Esophagus squamous epithelium (tissue), 5 donors: Measurements from ENCODE around the gene KLHL6. TPM values are rescaled to one million over a fixed set of nuclear protein-coding genes. Genes with fewer than 3 reads are reported as not detected.
"Not testable (repeated sequence)": the region's sequence is repeated elsewhere in the genome, so short reads cannot be mapped to it uniquely, and the experiment has no call there.

Source experiments
- DNase-seq: peaks from one replicate; lab custom pipeline; 2025; lab: John Stamatoyannopoulos, UW
- H3K27ac ChIP-seq, 4 donors: fragments of 200-600 bp; sonication (generic); one replicate each; pipeline ENCODE4 v1.5.1; 2016 to 2019; ENCODE audit warnings: mild to moderate bottlenecking in 1 of 4
- H3K27me3 ChIP-seq, 4 donors: fragments of 200-600 bp; sonication (generic); 1 replicate in 3 of 4; 2 replicates in 1 of 4; pipeline versions ENCODE4 v1.5.1 to v1.6.0; 2017 to 2021; ENCODE audit warnings: antibody characterized with exemption in 1 of 4
- H3K36me3 ChIP-seq, 3 donors: fragments of 200-600 bp; sonication (generic); one replicate each; pipeline ENCODE4 v1.5.1; 2016 to 2019
- H3K4me1 ChIP-seq, 3 donors: fragments of 200-600 bp; sonication (generic); one replicate each; pipeline ENCODE4 v1.5.1; 2017 to 2019
- H3K4me3 ChIP-seq, 4 donors: fragments of 200-600 bp; sonication (generic); 1 replicate in 3 of 4; 2 replicates in 1 of 4; pipeline ENCODE4 v1.5.1; 2016 to 2019; ENCODE audit warnings: mild to moderate bottlenecking in 2 of 4, moderate library complexity in 1 of 4
- H3K9me3 ChIP-seq, 3 donors: fragments of 200-600 bp; sonication (generic); one replicate each; pipeline ENCODE4 v1.5.1; 2016 to 2019
- POLR2A ChIP-seq, 4 donors: fragments of 450-650 bp; IDR thresholded peaks; one replicate each; pipeline ENCODE4 v1.6.1; 2017; ENCODE audit warnings: antibody characterized with exemption in 4 of 4, mild to moderate bottlenecking in 4 of 4, moderate library complexity in 3 of 4
- WGBS, 2 donors: methylation state at CpG; one replicate each; pipeline ENCODE4 v1.1.5; 2018; 5-methylcytosine and 5-hydroxymethylcytosine counted together
- intact Hi-C: fragments of 100-400 bp; cut with DNase I; formaldehyde crosslinking; loops from one replicate; pipeline ENCODE4 v1.15.0; 2022
- total RNA-seq, 4 donors: library from RNA; depleted of rRNA; stranded (reverse); fragments of >200 nt; gene quantifications; one replicate each; pipeline ENCODE4 v1.1.0, GENCODE V29; 2016
- TF ChIP-seq, protein P1 (sequence below), 6 experiments: fragments of 450-650 bp in 4 of 6; fragments of 200-600 bp in 2 of 6; sonication (generic) in 2 of 6; IDR thresholded peaks; one replicate each; pipeline ENCODE4 v1.5.1; 2016 to 2019; ENCODE audit warnings: antibody characterized with exemption in 6 of 6, mild to moderate bottlenecking in 4 of 6, moderate library complexity in 4 of 6
- donor health status: DM: yes; HTN: yes; CAD: no.

KLHL6 gene
- total RNA-seq, 4 donors from 2014 or later: 0.66 to 2.7 (median 1.8) TPM; not detected in 1

DNA sequence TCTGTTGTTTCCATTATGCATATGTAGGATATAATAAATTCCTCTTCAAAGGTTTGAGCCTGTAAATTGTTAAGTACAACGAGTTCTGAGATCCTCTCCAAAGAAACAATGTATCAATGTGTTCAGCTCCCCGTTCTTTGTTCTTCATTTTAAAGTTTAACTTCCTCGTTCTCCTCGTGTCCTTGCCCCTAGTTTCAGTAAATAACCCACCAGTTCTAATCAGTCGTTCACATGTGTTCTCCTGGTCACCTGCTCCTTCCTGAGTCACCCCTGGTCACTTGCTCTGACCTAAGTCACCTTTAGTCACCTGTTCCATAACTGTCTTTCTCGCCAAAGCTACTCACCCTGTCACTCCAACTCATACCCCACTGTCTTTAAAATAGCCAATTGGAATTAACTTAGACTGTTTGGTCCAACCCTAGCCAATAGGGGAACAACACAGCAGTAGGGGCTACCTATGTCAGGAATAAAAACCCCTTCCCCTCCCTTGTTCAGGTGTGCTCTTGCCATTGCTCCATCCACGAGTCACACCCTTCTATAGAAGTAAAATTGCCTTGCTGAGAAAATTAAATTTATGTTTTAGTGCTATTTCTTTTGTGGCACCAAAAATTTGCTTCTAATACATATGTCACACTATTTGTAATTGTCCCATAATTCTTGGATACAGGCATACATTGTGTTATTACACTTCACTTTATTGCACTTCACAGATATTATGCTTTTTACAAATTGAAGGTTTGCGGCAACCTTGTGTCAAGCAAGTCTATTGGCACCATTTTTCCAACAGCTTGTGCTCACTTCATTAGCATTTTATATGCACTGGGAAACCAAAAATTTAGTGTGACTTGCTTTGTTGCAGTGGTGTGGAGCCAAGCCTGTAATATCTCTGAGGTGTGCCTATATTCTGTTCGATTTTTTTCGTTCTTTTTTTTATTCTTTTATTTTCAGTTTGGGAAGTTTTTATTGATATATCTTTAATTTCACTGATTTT is 111.8 kb downstream of the KLHL6 start:
- intact Hi-C loops: no loop called here
- H3K27ac ChIP-seq: no peak overlapping the region
- no peak for DNase-seq
- no peaks in the 10 kb centered on the region for H3K27me3 ChIP-seq
- TF ChIP-seq POLR2A (IDR thresholded peaks at IDR 0.05): no peak
- TF ChIP-seq, protein P1, sequence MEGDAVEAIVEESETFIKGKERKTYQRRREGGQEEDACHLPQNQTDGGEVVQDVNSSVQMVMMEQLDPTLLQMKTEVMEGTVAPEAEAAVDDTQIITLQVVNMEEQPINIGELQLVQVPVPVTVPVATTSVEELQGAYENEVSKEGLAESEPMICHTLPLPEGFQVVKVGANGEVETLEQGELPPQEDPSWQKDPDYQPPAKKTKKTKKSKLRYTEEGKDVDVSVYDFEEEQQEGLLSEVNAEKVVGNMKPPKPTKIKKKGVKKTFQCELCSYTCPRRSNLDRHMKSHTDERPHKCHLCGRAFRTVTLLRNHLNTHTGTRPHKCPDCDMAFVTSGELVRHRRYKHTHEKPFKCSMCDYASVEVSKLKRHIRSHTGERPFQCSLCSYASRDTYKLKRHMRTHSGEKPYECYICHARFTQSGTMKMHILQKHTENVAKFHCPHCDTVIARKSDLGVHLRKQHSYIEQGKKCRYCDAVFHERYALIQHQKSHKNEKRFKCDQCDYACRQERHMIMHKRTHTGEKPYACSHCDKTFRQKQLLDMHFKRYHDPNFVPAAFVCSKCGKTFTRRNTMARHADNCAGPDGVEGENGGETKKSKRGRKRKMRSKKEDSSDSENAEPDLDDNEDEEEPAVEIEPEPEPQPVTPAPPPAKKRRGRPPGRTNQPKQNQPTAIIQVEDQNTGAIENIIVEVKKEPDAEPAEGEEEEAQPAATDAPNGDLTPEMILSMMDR (IDR thresholded peaks at IDR 0.05): no peak
- peaks cover 0 to 17% (median 3%) of the 10 kb centered on the region in 3 donors for H3K4me1 ChIP-seq
- H3K9me3 ChIP-seq: peaks cover 0 to 18% (median 10%) of the 10 kb centered on the region in 3 donors
- H3K4me3 ChIP-seq: no peak overlapping the region
- H3K36me3 ChIP-seq: no peaks in the 10 kb centered on the region
- WGBS, 2 donors: 74 to 88% methylated on average over 10 of the region's 10 CpGs

DNA sequence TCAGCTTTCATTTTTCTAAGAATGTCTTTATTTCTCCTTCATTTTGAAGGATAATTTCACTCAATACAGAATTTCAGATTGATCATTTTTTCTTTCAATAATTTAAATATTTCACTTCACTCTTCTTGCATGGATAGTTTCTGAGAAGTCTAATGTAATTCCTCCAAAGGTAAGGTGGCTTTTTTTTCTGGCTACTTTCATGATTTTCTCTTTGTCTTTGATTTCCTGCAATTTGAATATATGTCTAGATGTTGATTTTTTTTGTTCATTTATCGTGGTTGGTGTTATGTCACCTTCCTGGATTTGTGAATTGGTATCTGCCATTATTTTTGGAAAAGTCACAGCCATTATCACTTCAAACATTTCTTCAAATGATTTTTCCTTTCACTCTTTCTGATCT is 112.5 kb downstream of the KLHL6 start:
- TF ChIP-seq POLR2A (IDR thresholded peaks at IDR 0.05): no peak
- TF ChIP-seq, protein P1 (IDR thresholded peaks at IDR 0.05): no peak
- intact Hi-C loops: no loop called here
- peaks cover 0 to 10% (median 0%) of the 10 kb centered on the region in 3 donors for H3K4me1 ChIP-seq
- WGBS, 2 donors: 81 to 84% methylated on average over 1 of the region's 1 CpG
- peaks cover 0 to 18% (median 10%) of the 10 kb centered on the region in 3 donors for H3K9me3 ChIP-seq
- no peaks in the 10 kb centered on the region for H3K27me3 ChIP-seq
- no peak overlapping the region for H3K4me3 ChIP-seq
- H3K27ac ChIP-seq: no peak overlapping the region
- DNase-seq: no peak
- H3K36me3 ChIP-seq: no peaks in the 10 kb centered on the region

DNA sequence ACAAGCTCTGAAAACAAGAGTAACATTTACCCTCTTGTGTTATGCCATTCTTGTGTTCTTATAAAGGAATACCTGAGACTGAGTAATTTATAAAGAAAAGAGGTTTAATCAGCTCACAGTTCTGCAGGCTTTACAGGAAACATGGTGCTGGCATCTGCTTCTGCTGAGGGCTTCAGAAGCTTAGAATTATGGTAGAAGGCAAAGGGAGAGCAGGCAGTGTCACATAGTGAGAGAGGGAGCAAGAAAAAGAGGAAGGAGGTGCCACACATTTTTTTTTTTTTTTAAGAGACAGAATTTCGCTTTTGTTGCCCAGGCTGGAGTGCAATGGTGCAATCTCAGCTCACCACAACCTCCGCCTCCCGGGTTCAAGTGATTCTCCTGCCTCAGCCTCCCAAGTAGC is 115.0 kb downstream of the KLHL6 start:
- H3K27me3 ChIP-seq, H3K36me3 ChIP-seq, intact Hi-C loops, H3K4me3 ChIP-seq, H3K27ac ChIP-seq, DNase-seq, H3K4me1 ChIP-seq: not testable (repeated sequence)
- peaks cover 0 to 18% (median 10%) of the 10 kb centered on the region in 3 donors for H3K9me3 ChIP-seq
- WGBS, 2 donors: 80 to 88% methylated on average over 3 of the region's 3 CpGs

DNA sequence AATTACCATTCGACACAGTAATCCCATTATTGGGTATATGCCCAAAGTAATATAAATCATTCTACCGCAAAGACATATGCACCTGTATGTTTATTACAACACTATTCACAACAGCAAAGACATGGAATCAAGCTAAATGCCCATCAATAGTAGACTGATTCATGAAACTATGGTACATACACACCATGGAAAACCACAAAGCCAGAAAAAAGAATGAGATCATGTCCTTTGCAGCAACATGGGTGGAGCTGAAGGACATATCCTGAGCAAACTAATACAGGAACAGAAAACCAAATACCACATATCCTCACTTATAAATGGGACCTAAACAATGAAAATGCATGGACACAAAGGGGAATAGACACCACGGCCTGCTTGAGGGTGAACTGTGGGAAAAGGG is 116.0 kb downstream of the KLHL6 start:
- Histone ChIP-seq H3K27ac (no peak overlapping the region), H3K36me3 (no peaks in the 10 kb centered on the region), H3K9me3 (peaks cover 0 to 18% (median 10%) of the 10 kb centered on the region in 3 donors), H3K4me3 (no peak overlapping the region), H3K27me3 (no peaks in the 10 kb centered on the region), H3K4me1 (no peaks in the 10 kb centered on the region)
- DNase-seq: no peak
- WGBS, 2 donors: 60 to 62% methylated on average over 3 of the region's 3 CpGs
- intact Hi-C loops: no loop called here
- TF ChIP-seq, protein P1 (IDR thresholded peaks at IDR 0.05): no peak
- TF ChIP-seq POLR2A (IDR thresholded peaks at IDR 0.05): no peak

DNA sequence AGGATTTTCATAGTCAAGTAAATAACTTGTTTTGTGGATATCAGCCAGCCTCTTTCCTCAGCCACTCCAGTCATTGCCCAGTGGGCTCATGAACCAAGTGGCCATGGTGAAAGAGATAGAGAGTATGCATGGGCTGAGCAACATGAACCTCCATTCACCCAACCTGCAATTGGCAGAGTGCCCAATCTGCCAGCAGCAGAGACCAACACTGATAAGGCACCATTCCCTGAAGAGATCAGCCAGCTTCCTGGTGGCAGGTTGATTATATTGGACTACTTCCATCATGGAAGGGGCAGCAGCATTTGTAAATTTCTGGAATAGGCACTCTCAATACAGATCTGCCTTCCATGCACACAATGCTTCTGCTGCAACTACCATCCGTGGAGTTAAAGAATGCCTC is 116.8 kb downstream of the KLHL6 start:
- 85 to 100% methylated on average over 1 of the region's 1 CpG for WGBS, 2 donors
- no peak for TF ChIP-seq POLR2A (IDR thresholded peaks at IDR 0.05)
- TF ChIP-seq, protein P1 (IDR thresholded peaks at IDR 0.05): no peak
- Histone ChIP-seq H3K9me3 (peaks cover 0 to 10% (median 9%) of the 10 kb centered on the region in 3 donors), H3K27ac (no peak overlapping the region), H3K27me3 (peaks cover 0 to 5% (median 0%) of the 10 kb centered on the region in 4 donors), H3K4me1 (no peaks in the 10 kb centered on the region), H3K4me3 (no peak overlapping the region), H3K36me3 (no peaks in the 10 kb centered on the region)
- intact Hi-C loops: no loop called here
- DNase-seq: no peak
